Mesendoderm (in vitro differentiated cells): Measurements from ENCODE around the gene WDR20.

Experiments
- DNase-seq: peaks from one replicate; pipeline ENCODE4 v3.0.0; 2013
- H2AK5ac ChIP-seq: 2 replicates; pipeline ENCODE4 v1.6.1; 2013; ENCODE audit warnings: low read length, inconsistent platforms
- H2BK120ac ChIP-seq: 2 replicates; pipeline ENCODE4 v1.6.1; 2013; ENCODE audit warnings: low read depth, mild to moderate bottlenecking, low read length, moderate library complexity, mixed read lengths
- H2BK15ac ChIP-seq: replicated peaks from 2 replicates; pipeline ENCODE4 v1.6.1; 2013; ENCODE audit warnings: low read depth, mild to moderate bottlenecking, moderate library complexity
- H2BK5ac ChIP-seq: 2 replicates; pipeline ENCODE4 v1.6.1; 2013; ENCODE audit warnings: low read length, inconsistent platforms
- H3K18ac ChIP-seq: 2 replicates; pipeline ENCODE4 v1.6.1; 2013; ENCODE audit warnings: mild to moderate bottlenecking, low read length, mixed read lengths
- H3K23ac ChIP-seq: one replicate; pipeline ENCODE4 v1.6.1; 2013; ENCODE audit warnings: low read length
- H3K27ac ChIP-seq: 2 replicates; pipeline ENCODE4 v1.5.1; 2013; ENCODE audit warnings: low read depth, mild to moderate bottlenecking, inconsistent platforms, low read length, moderate library complexity
- H3K27me3 ChIP-seq: 2 replicates; pipeline ENCODE4 v1.6.1; 2013; ENCODE audit warnings: low read length, control low read depth, mild to moderate bottlenecking, inconsistent platforms; ENCODE audit not compliant: insufficient read depth, poor library complexity
- H3K36me3 ChIP-seq: 2 replicates; pipeline ENCODE4 v1.6.1; 2013; ENCODE audit warnings: low read length, inconsistent platforms; ENCODE audit not compliant: control insufficient read depth, insufficient read depth
- H3K4ac ChIP-seq: one replicate; pipeline ENCODE4 v1.6.1; 2013; ENCODE audit warnings: low read depth, mild to moderate bottlenecking, low read length, moderate library complexity
- H3K4me1 ChIP-seq: 2 replicates; pipeline ENCODE4 v1.6.1; 2013; ENCODE audit warnings: low read depth, low read length, inconsistent platforms; ENCODE audit not compliant: control insufficient read depth
- H3K4me2 ChIP-seq: 2 replicates; pipeline ENCODE4 v1.6.1; 2013; ENCODE audit warnings: low read length
- H3K4me3 ChIP-seq: 2 replicates; pipeline ENCODE4 v1.5.1; 2013; ENCODE audit warnings: mild to moderate bottlenecking, low read length
- H3K56ac ChIP-seq: one replicate; pipeline ENCODE4 v1.6.1; 2013; ENCODE audit warnings: low read length
- H3K79me1 ChIP-seq: 2 replicates; pipeline ENCODE4 v1.6.1; 2013; ENCODE audit warnings: low read length, inconsistent platforms
- H3K79me2 ChIP-seq: 2 replicates; pipeline ENCODE4 v1.6.1; 2013; ENCODE audit warnings: mild to moderate bottlenecking, low read length; ENCODE audit not compliant: control insufficient read depth, insufficient read depth
- H3K9ac ChIP-seq: 2 replicates; pipeline ENCODE4 v1.6.1; 2013; ENCODE audit warnings: low read length, inconsistent platforms
- H4K5ac ChIP-seq: one replicate; pipeline ENCODE4 v1.6.1; 2013; ENCODE audit warnings: low read length
- H4K8ac ChIP-seq: one replicate; pipeline ENCODE4 v1.6.1; 2013; ENCODE audit warnings: low read depth, mild to moderate bottlenecking, control low read depth, low read length, moderate library complexity
- WGBS: extraction: QIAGEN DNeasy Blood & Tissue Kit; methylation state at CpG from one replicate; pipeline ENCODE4 v1.1.7; 2013; ENCODE audit warnings: low lambda C conversion rate, missing lambda C conversion rate; ENCODE audit not compliant: insufficient coverage; ENCODE audit errors: extremely low coverage; 5-methylcytosine and 5-hydroxymethylcytosine counted together

WDR20 gene

DNA sequence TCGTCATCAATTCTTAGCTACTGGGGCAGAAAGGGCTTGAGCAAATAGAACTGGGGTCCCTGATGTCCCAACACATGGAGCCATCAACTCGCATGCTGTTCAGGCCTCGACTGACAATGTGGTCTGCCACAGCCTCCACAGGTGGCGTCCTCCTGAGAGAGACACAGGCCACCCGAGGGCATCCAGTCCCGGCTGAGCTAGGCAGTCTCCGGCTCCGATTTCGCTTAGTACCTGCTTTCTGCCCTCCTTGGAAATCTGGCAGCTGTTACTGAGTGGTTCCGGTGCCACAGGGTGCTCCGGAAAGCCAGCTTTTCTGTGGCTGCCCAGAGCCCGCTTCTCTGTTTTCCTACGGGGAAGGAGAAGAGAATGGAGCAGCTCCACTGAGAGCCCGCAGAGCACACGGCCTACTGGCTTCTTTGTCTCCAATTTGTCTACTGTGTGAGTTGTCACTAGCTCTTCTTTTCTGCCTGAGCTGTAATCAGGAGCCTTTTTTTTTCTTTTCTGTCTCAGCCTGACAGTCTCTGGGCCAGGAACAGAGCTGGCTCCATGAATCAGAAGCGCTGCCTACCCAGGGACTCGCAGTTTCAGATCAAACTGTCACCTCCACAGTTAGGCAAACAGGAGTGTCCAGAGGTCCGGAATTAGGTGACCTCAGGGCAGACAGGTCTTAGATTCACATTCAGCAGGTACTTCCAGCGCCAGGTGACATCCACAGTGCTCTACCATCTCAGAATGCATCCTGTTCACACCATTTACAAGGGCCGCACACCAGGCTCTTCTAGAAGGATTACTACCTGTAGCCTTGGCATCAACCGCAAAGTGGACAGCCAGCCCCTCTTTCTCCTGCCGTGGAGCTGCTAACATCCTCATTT is 92.0 kb downstream of the WDR20 start:
- Histone ChIP-seq H3K18ac (no peak overlapping the region), H3K4me3 (no peak overlapping the region), H3K9ac (no peak overlapping the region), H3K79me1 (no peaks in the 10 kb centered on the region), H3K79me2 (no peaks in the 10 kb centered on the region), H3K27ac (no peak overlapping the region), H3K27me3 (no peaks in the 10 kb centered on the region), H2BK5ac (no peak overlapping the region), H2BK120ac (no peak overlapping the region), H4K8ac (no peak overlapping the region), H4K5ac (no peak overlapping the region), H3K36me3 (no peaks in the 10 kb centered on the region), H3K56ac (no peak overlapping the region), H3K4me1 (no peaks in the 10 kb centered on the region), H3K23ac (no peak overlapping the region), H3K4me2 (no peak overlapping the region), H2AK5ac (no peak overlapping the region), H3K4ac (no peak overlapping the region), H2BK15ac (no peak overlapping the region)
- no CpG with 5 or more reads among the region's 22 CpGs for WGBS
- DNase-seq: no peak

- H3K23ac ChIP-seq: no peak overlapping the region
- no peak overlapping the region for H4K8ac ChIP-seq
- no peak overlapping the region for H3K9ac ChIP-seq
- H3K27ac ChIP-seq: no peak overlapping the region
- no peaks in the 10 kb centered on the region for H3K79me1 ChIP-seq
- no peak overlapping the region for H2BK15ac ChIP-seq
- no peaks in the 10 kb centered on the region for H3K79me2 ChIP-seq
- no peak overlapping the region for H2BK120ac ChIP-seq
- H3K4me2 ChIP-seq: no peak overlapping the region
- no peak overlapping the region for H4K5ac ChIP-seq
- H3K4me1 ChIP-seq: no peaks in the 10 kb centered on the region
- H3K18ac ChIP-seq: no peak overlapping the region
- no peak overlapping the region for H2AK5ac ChIP-seq
- WGBS: no CpG with 5 or more reads among the region's 9 CpGs
- no peak overlapping the region for H3K4me3 ChIP-seq
- no peak overlapping the region for H3K56ac ChIP-seq
- no peak for DNase-seq
- H3K27me3 ChIP-seq: no peaks in the 10 kb centered on the region
- H2BK5ac ChIP-seq: no peak overlapping the region
- H3K36me3 ChIP-seq: no peaks in the 10 kb centered on the region
- H3K4ac ChIP-seq: no peak overlapping the region
Observed at GRCh38 chr14:102232348-102232625, 92.6 kb downstream of the WDR20 start.

- no peaks in the 10 kb centered on the region for H3K27me3 ChIP-seq
- no peaks in the 10 kb centered on the region for H3K79me1 ChIP-seq
- no peak overlapping the region for H2BK120ac ChIP-seq
- no peak overlapping the region for H3K27ac ChIP-seq
- no peak overlapping the region for H3K4ac ChIP-seq
- no peak overlapping the region for H3K56ac ChIP-seq
- H3K4me2 ChIP-seq: no peak overlapping the region
- DNase-seq: no peak
- WGBS: no CpG with 5 or more reads among the region's 6 CpGs
- H2BK15ac ChIP-seq: no peak overlapping the region
- no peak overlapping the region for H3K9ac ChIP-seq
- H4K5ac ChIP-seq: no peak overlapping the region
- H2AK5ac ChIP-seq: no peak overlapping the region
- H3K4me1 ChIP-seq: peaks cover 2% of the 10 kb centered on the region
- H3K4me3 ChIP-seq: no peak overlapping the region
- no peak overlapping the region for H4K8ac ChIP-seq
- H3K23ac ChIP-seq: no peak overlapping the region
- H3K36me3 ChIP-seq: no peaks in the 10 kb centered on the region
- H3K79me2 ChIP-seq: no peaks in the 10 kb centered on the region
- no peak overlapping the region for H2BK5ac ChIP-seq
- no peak overlapping the region for H3K18ac ChIP-seq
Observed at GRCh38 chr14:102233081-102233480, 93.4 kb downstream of the WDR20 start.

DNA sequence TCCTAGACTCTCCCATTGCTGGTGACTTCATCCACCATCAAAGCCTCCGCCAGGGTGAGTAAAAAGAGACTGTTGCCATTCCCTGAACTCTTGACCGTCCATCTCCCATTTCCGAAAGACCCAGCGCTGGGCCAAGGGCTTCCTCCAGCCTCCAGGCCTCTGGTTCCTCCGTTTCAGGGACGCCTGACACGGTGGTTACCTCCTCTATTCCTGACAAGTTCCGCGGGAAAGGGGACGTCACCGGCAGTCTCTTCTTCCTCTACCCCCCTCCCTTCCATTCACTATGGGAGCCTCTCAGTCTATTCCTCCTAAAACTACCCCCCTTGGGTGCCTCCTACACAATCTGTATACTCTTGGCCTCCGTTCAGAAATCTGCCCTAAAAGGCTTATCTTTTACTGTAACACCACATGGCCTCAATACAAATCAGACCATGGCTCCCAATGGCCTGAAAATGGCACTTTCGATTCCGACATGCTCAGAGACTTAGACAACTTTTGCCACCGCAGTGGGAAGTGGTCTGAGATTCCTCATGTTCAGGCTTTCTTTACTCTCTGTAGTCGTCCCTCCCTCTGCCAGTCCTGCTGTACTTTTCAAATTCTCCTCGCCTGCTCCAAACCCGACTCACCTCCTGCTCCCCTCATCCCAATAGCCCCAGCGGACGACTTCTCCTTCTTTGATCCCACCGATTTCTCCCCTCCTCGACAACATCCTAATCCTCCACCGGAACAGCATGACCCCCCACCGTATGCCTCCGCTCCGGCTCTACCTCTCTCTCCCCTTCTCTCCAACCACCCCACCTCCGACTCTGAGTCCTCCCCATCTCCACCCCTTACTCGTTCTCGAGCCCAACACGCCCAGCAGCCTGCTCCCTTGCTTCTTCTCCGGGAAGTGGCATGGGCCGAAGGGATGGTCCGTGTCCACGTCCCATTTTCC is 94.9 kb downstream of the WDR20 start:
- no peak for DNase-seq
- no peak overlapping the region for H3K4me2 ChIP-seq
- H3K4me1 ChIP-seq: peaks cover 3% of the 10 kb centered on the region

DNA sequence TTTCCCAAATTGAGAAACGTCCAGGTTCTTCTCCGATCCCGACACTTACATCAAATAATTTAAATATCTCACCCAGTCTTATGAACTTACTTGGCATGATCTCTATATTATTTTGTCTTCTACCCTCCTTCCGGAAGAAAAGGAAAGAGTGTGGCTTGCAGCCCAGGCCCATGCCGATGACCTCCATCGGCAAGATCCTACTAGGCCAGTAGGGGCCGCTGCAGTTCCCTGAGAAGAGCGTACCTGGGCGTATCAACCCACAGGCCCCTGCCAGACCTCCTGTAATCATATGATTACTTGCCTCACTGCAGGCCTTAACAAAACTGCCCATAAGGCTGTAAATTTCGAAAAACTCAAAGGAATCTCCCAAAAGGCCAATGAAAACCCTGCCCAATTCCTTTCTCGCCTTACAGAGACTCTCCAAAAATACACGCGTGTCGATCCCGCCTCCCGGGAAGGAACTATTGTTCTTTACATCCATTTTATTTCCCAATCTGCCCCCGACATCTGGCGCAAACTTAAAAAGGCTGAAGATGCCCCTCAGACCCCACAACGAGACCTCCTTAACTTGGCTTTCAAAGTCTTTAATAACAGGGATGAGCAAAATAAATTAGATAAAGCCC is 95.7 kb downstream of the WDR20 start:
- Histone ChIP-seq H3K56ac (peak overlapping the region; percentile 63), H2AK5ac (no peak overlapping the region), H3K4ac (no peak overlapping the region), H4K5ac (no peak overlapping the region), H3K23ac (no peak overlapping the region), H4K8ac (no peak overlapping the region), H3K27ac (no peak overlapping the region), H3K79me1 (no peaks in the 10 kb centered on the region), H3K79me2 (no peaks in the 10 kb centered on the region), H3K27me3 (no peaks in the 10 kb centered on the region), H3K4me3 (no peak overlapping the region), H3K4me1 (peaks cover 3% of the 10 kb centered on the region), H3K4me2 (no peak overlapping the region), H2BK15ac (no peak overlapping the region), H2BK5ac (no peak overlapping the region), H2BK120ac (no peak overlapping the region), H3K36me3 (no peaks in the 10 kb centered on the region), H3K9ac (peak overlapping the region; percentile 28), H3K18ac (no peak overlapping the region)
- peak; percentile 89 for DNase-seq
- WGBS: no CpG with 5 or more reads among the region's 19 CpGs

More for the DNA sequence above, 94.9 kb downstream of the WDR20 start:
- Histone ChIP-seq H3K4ac (no peak overlapping the region), H3K9ac (peak overlapping the region; percentile 28), H3K79me1 (no peaks in the 10 kb centered on the region), H4K8ac (no peak overlapping the region), H3K27me3 (no peaks in the 10 kb centered on the region), H3K27ac (no peak overlapping the region), H3K23ac (no peak overlapping the region), H3K79me2 (no peaks in the 10 kb centered on the region), H3K18ac (no peak overlapping the region), H3K4me3 (no peak overlapping the region), H2AK5ac (no peak overlapping the region), H3K36me3 (no peaks in the 10 kb centered on the region), H2BK5ac (no peak overlapping the region), H3K56ac (peak overlapping the region; percentile 63), H4K5ac (no peak overlapping the region), H2BK15ac (no peak overlapping the region), H2BK120ac (no peak overlapping the region)
- WGBS: no CpG with 5 or more reads among the region's 34 CpGs
